ENCODE data around the gene FBXO45. TPM values are rescaled to one million over a fixed set of nuclear protein-coding genes. Genes with fewer than 3 reads are reported as not detected.

Gene FBXO45
- total and polyA plus RNA-seq, 2 of the 4 experiments (the other 2 are of a cell fraction) = 3.8 to 5.0 TPM

DNA sequence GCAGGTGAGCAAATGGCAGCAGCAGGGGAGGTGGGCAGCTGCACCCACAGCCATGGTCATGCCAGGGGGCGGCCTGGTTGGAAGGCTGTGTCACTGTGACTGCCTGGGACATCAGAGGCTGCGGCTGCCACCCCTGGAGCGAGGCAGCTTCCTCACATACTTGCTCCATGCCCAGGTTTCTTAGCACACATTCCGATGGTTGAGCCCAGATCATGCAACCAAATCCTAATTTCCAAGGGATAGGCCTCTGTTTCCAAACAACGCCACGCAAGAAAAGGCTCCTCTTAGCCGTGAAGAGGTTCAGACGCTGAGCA lies 59.4 kb downstream of the FBXO45 start:
- Histone ChIP-seq H3K36me3 (ENCODE audit: control insufficient read depth, insufficient read depth, low read length) (no peaks in the 10 kb centered on the region), H3K4ac (ENCODE audit: low read depth, low read length) (no peak overlapping the region), H3K56ac (ENCODE audit: extremely low read depth, insufficient read depth, low read length) (no peak overlapping the region), H3K18ac (ENCODE audit: low read depth, low read length) (no peak overlapping the region), H3K4me2 (ENCODE audit: low read depth, low read length) (no peak overlapping the region), H2BK20ac (ENCODE audit: low read depth, low read length) (no peak overlapping the region), H2AK5ac (ENCODE audit: low read depth, low read length) (no peak overlapping the region), H2BK15ac (ENCODE audit: low read depth, low read length) (no peak overlapping the region), H3K9me1 (ENCODE audit: insufficient read depth, low read length) (peaks cover 4% of the 10 kb centered on the region; the same call in 1 of the 2 replicates), H3K27ac (ENCODE audit: insufficient read depth, low read length) (no peak overlapping the region), H3K4me3 (ENCODE audit: insufficient read depth, low read depth, low read length) (no peak overlapping the region), H3K79me1 (ENCODE audit: low read depth in 1 of 2, low read length in 2 of 2) (no peaks in the 10 kb centered on the region), H4K5ac (ENCODE audit: low read depth, low read length) (no peak overlapping the region), H3K9ac (ENCODE audit: low read depth, low read length) (no peak overlapping the region), H3K4me1 (ENCODE audit: control insufficient read depth, insufficient read depth, low read length) (peaks cover 1% of the 10 kb centered on the region; the same call in 1 of the 2 replicates), H2BK120ac (ENCODE audit: low read depth, low read length) (no peak overlapping the region), H2AFZ (replicated peaks; ENCODE audit: low read length, poor library complexity) (no peak overlapping the region), H3K9me3 (ENCODE audit: control insufficient read depth, insufficient read depth, low read length) (no peaks in the 10 kb centered on the region), H4K91ac (ENCODE audit: insufficient read depth, low read depth, low read length) (no peak overlapping the region), H3K23ac (ENCODE audit: low read depth, low read length) (no peak overlapping the region), H3K14ac (replicated peaks; ENCODE audit: low read depth, low read length) (no peak overlapping the region), H3K27me3 (ENCODE audit: control insufficient read depth, insufficient read depth, low read length) (peaks cover 2% of the 10 kb centered on the region), H2BK5ac (ENCODE audit: low read depth, low read length, poor library complexity, severe bottlenecking) (no peak overlapping the region), H4K8ac (ENCODE audit: low read depth in 2 of 2, low read length in 2 of 2) (no peak overlapping the region), H2AK9ac (replicated peaks; ENCODE audit: low read depth, low read length, poor library complexity) (no peak overlapping the region), H4K20me1 (ENCODE audit: insufficient read depth, low read length) (no peaks in the 10 kb centered on the region)
- no TSS peak for BruUV-seq (replicated peaks)
- in situ Hi-C loops (cut with MboI; ENCODE audit: low sequenced_read_pairs) (no loop called here), dilution Hi-C loops (cut with HindIII; ENCODE audit: low sequenced_read_pairs, unreplicated experiment) (no loop called here), intact Hi-C loops (cut with micrococcal nuclease) (no loop called here)
- POLR2A ChIA-PET (ENCODE audit: unreplicated experiment) = no interaction called here
- no peak for ATAC-seq (ENCODE audit: low read depth)
- 78% methylated on average over 4 of the region's 8 CpGs; no CpG with 5 or more reads in 1 of the 2 experiments for WGBS, 2 experiments (ENCODE audit: extremely low coverage in 2 of 2, insufficient read length in 1 of 2)
- no peak for TF ChIP-seq CEBPB (IDR thresholded peaks at IDR 0.05; ENCODE audit: low read depth, low read length)
- no peak for TF ChIP-seq POLR2A (IDR thresholded peaks at IDR 0.05; ENCODE audit: low read depth, low read length)
- no peak for TF ChIP-seq USF2 (IDR thresholded peaks at IDR 0.05; ENCODE audit: low read depth, low read length)
- no peak for DNase-seq
- CTCF ChIA-PET = no interaction called here
